ENCODE measurements around the gene BCOR.
A peak's percentile ranks its signal among the peaks of the same experiment; 100 is the strongest.

Gene BCOR

GRCh38 chrX:40111868-40112267 is 14.1 kb upstream of the BCOR start:
- no peak for DNase-seq

- no peak for DNase-seq
Measured at GRCh38 chrX:40109288-40110008, 11.7 kb upstream of the BCOR start.

- DNase-seq, result peak in 2 of 4 experiments; percentile 17 to 24
Measured at GRCh38 chrX:40108959-40109287, 11.2 kb upstream of the BCOR start.

- DNase-seq, result no peak
Measured at GRCh38 chrX:40108162-40108958, 10.6 kb upstream of the BCOR start.

- no peak for DNase-seq
Measured at GRCh38 chrX:40107291-40108161, 9.8 kb upstream of the BCOR start.

GRCh38 chrX:40106676-40107290 is 9.0 kb upstream of the BCOR start:
- DNase-seq, result no peak

GRCh38 chrX:40105835-40106675 is 8.3 kb upstream of the BCOR start:
- DNase-seq, result peak in 3 of 4 experiments; percentile 30 to 43 (median 36)

- no peak for DNase-seq
Measured at GRCh38 chrX:40104985-40105834, 7.5 kb upstream of the BCOR start.

- DNase-seq, result no peak
Measured at GRCh38 chrX:40104630-40104984, 6.8 kb upstream of the BCOR start.

GRCh38 chrX:40103565-40104323 is 6.0 kb upstream of the BCOR start:
- no peak for DNase-seq

GRCh38 chrX:40102393-40103381 is 4.9 kb upstream of the BCOR start:
- DNase-seq, result no peak

- DNase-seq, result no peak
Measured at GRCh38 chrX:40101430-40101802, 3.7 kb upstream of the BCOR start.

- DNase-seq, result no peak
Measured at GRCh38 chrX:40100537-40101429, 3.0 kb upstream of the BCOR start.

GRCh38 chrX:40100141-40100536 is 2.4 kb upstream of the BCOR start:
- no peak for DNase-seq

GRCh38 chrX:40099055-40099958 is 1.5 kb upstream of the BCOR start:
- DNase-seq, result peak in 3 of 4 experiments; percentile 5 to 38 (median 18)

- DNase-seq, result peak in 1 of 4 experiments; percentile 43
Measured at GRCh38 chrX:40098264-40099054, 701 bp upstream of the BCOR start.

All from activated CD4-positive, CD25-positive, alpha-beta regulatory T cell (primary cell).